ENCODE measurements around the gene DHRS2. TPM values are rescaled to one million over a fixed set of nuclear protein-coding genes. Genes with fewer than 3 reads are reported as not detected.

Gene DHRS2
- total RNA-seq, 2 donors from 2014 or later, result 0.56 to 2.1 TPM

DNA sequence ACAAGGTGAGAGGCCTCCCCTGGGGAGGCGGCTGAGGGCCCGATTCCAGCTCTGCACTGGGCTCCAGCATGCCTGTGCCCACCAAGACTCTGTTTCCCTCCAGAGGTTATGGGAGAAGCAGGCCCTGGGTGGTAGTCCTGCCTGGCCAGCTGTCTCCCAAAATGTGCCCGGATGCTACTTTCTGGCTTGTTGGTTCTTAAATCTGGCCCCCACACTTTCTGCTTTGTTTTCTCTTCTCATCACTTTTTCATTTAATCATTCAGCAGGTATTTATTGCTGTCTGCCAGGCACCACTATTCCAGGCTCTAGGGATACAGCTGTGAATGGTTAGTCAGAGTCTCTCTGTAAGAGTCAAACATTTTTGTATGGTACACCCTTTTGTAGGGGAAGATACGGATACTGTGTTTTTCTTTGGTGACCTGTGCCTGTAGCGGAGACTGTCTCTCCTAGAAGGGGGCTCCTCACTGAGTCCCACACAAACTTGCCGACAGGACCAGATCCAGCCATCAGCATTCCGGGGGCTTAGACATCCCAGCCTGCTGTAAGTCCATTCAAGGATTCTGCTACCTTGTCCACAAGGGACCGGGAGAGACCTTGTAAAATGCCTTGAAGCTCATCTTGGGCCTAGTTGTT is 3.8 kb downstream of the DHRS2 start:
- H3K36me3 ChIP-seq, result no peaks in the 10 kb centered on the region
- intact Hi-C loops (cut with DNase I), result no loop called here
- TF ChIP-seq, protein P1, sequence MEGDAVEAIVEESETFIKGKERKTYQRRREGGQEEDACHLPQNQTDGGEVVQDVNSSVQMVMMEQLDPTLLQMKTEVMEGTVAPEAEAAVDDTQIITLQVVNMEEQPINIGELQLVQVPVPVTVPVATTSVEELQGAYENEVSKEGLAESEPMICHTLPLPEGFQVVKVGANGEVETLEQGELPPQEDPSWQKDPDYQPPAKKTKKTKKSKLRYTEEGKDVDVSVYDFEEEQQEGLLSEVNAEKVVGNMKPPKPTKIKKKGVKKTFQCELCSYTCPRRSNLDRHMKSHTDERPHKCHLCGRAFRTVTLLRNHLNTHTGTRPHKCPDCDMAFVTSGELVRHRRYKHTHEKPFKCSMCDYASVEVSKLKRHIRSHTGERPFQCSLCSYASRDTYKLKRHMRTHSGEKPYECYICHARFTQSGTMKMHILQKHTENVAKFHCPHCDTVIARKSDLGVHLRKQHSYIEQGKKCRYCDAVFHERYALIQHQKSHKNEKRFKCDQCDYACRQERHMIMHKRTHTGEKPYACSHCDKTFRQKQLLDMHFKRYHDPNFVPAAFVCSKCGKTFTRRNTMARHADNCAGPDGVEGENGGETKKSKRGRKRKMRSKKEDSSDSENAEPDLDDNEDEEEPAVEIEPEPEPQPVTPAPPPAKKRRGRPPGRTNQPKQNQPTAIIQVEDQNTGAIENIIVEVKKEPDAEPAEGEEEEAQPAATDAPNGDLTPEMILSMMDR (IDR thresholded peaks at IDR 0.05), result no peak
- no peak overlapping the region for H3K9ac ChIP-seq (ENCODE audit: low read depth in 2 of 2, low read length in 2 of 2)
- DNase-seq, result no peak
- H3K9me3 ChIP-seq, result no peaks in the 10 kb centered on the region
- H3K4me1 ChIP-seq, result no peaks in the 10 kb centered on the region
- H3K27me3 ChIP-seq, result no peaks in the 10 kb centered on the region
- H3K27ac ChIP-seq, result no peak overlapping the region
- H3K4me3 ChIP-seq, result no peak overlapping the region

- intact Hi-C loops (cut with DNase I), result no loop called here
- no peaks in the 10 kb centered on the region for H3K9me3 ChIP-seq
- peak; percentile 47 for DNase-seq
- H3K9ac ChIP-seq (ENCODE audit: low read depth in 2 of 2, low read length in 2 of 2), result no peak overlapping the region
- no peaks in the 10 kb centered on the region for H3K27me3 ChIP-seq
- no peak overlapping the region for H3K27ac ChIP-seq
- H3K4me1 ChIP-seq, result no peaks in the 10 kb centered on the region
- no peaks in the 10 kb centered on the region for H3K36me3 ChIP-seq
- no peak overlapping the region for H3K4me3 ChIP-seq
- TF ChIP-seq, protein P1 (IDR thresholded peaks at IDR 0.05), result no peak
Observed at GRCh38 chr14:23640524-23641141, 4.5 kb downstream of the DHRS2 start.

DNA sequence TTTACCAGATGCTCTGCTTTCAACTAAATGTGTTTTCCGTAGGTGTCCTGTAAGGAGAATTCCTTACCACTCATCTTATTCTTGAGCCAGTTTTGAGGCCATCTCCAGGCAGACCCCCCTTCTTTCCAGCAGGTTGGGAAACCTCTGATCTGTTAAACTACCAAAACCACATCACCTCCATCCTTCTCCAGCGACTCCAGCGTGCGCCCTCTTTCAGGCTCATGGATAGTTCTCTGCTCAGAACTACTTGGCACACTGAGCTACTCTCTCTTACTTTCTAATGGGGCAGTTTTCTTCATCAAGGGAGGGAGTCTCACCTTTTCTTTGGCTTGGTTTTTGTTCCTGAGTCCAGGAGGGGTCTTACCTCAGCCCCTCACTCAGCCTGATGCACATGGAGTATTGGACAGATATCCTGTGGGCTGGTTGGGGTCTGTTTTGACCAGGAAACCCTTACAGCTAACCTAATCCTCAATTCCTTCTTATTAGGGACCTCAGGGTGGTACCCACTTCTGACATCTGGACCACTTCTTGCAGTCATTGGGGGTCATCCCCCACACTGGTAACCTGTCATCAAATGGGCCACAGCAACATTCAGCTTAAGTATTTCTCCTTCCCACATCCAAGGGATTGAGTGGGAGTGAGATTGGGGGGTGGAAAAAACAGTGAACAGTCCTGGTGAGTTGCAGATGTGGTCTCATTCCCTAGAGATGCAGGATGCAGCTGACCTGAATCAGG is 5.2 kb downstream of the DHRS2 start:
- intact Hi-C loops (cut with DNase I), result no loop called here
- TF ChIP-seq, protein P1 (IDR thresholded peaks at IDR 0.05), result no peak
- Histone ChIP-seq H3K9ac (ENCODE audit: low read depth in 2 of 2, low read length in 2 of 2) (no peak overlapping the region), H3K9me3 (no peaks in the 10 kb centered on the region), H3K27ac (no peak overlapping the region), H3K36me3 (no peaks in the 10 kb centered on the region), H3K27me3 (no peaks in the 10 kb centered on the region), H3K4me1 (no peaks in the 10 kb centered on the region), H3K4me3 (no peak overlapping the region)
- no peak for DNase-seq

GRCh38 chr14:23641915-23642588 is 5.9 kb downstream of the DHRS2 start:
- intact Hi-C loops (cut with DNase I), result no loop called here
- Histone ChIP-seq H3K4me3 (no peak overlapping the region), H3K9ac (ENCODE audit: low read depth in 2 of 2, low read length in 2 of 2) (no peak overlapping the region), H3K9me3 (no peaks in the 10 kb centered on the region), H3K27ac (no peak overlapping the region), H3K36me3 (no peaks in the 10 kb centered on the region), H3K27me3 (no peaks in the 10 kb centered on the region), H3K4me1 (no peaks in the 10 kb centered on the region)
- peak; percentile 34 for DNase-seq
- TF ChIP-seq, protein P1 (IDR thresholded peaks at IDR 0.05), result no peak

GRCh38 chr14:23643533-23644194 is 7.5 kb downstream of the DHRS2 start:
- H3K27me3 ChIP-seq, result no peaks in the 10 kb centered on the region
- TF ChIP-seq, protein P1 (IDR thresholded peaks at IDR 0.05), result no peak
- no peak overlapping the region for H3K9ac ChIP-seq (ENCODE audit: low read depth in 2 of 2, low read length in 2 of 2)
- intact Hi-C loops (cut with DNase I), result no loop called here
- no peak overlapping the region for H3K27ac ChIP-seq
- no peaks in the 10 kb centered on the region for H3K9me3 ChIP-seq
- H3K4me3 ChIP-seq, result no peak overlapping the region
- no peak for DNase-seq
- H3K4me1 ChIP-seq, result no peaks in the 10 kb centered on the region
- no peaks in the 10 kb centered on the region for H3K36me3 ChIP-seq

All from colonic mucosa (tissue), 4 donors.